SK-N-SH (cell line): ENCODE data around the gene DEXI.

Experiments
- EP300 ChIP-seq, 2 experiments: IDR thresholded peaks; 2 replicates each; pipeline versions ENCODE4 v1.4.0 to v1.6.1; 2012; ENCODE audit warnings: borderline replicate concordance in 1 of 2, low read depth in 1 of 2, low read length in 1 of 2
- EZH2phosphoT487 ChIP-seq: fragments of 200-600 bp; sonication (generic); IDR thresholded peaks from 2 replicates; pipeline ENCODE4 v1.6.1; 2017; ENCODE audit warnings: low read depth, mixed run types, mild to moderate bottlenecking, antibody characterized with exemption, moderate library complexity, borderline replicate concordance
- GABPA ChIP-seq: IDR thresholded peaks from 2 replicates; pipeline ENCODE4 v1.4.0; 2012; ENCODE audit warnings: low read depth, mild to moderate bottlenecking
- GATA2 ChIP-seq: sonication (generic); formaldehyde crosslinking; IDR thresholded peaks from 2 replicates; pipeline ENCODE4 v1.5.0; 2020; ENCODE audit warnings: mild to moderate bottlenecking, missing genetic modification reagents
- MEF2A ChIP-seq: IDR thresholded peaks from 2 replicates; pipeline ENCODE4 v1.4.0; 2012; ENCODE audit warnings: low read depth, borderline replicate concordance
- NRF1 ChIP-seq: IDR thresholded peaks from 2 replicates; pipeline ENCODE4 v1.6.1; 2012; ENCODE audit warnings: low read depth, mild to moderate bottlenecking, low read length
- POLR2AphosphoS5 ChIP-seq: IDR thresholded peaks from 2 replicates; pipeline ENCODE4 v1.6.1; 2012; ENCODE audit warnings: low read depth, low read length
- SMC3 ChIP-seq: IDR thresholded peaks from 2 replicates; pipeline ENCODE4 v1.6.1; 2012; ENCODE audit warnings: low read depth, low read length, improper control_type of control experiment
- TCF12 ChIP-seq: IDR thresholded peaks from 2 replicates; pipeline ENCODE4 v1.4.0; 2012
- YY1 ChIP-seq: IDR thresholded peaks from 2 replicates; pipeline ENCODE4 v1.4.0; 2012; ENCODE audit warnings: low read depth, mild to moderate bottlenecking
- TF ChIP-seq, protein P1 (sequence below): IDR thresholded peaks from 2 replicates; pipeline ENCODE4 v1.6.1; 2012; ENCODE audit warnings: mild to moderate bottlenecking, low read depth, low read length, moderate library complexity
- TF ChIP-seq, protein P2 (sequence below): fragments of 200-600 bp; sonication (generic); IDR thresholded peaks from 2 replicates; pipeline ENCODE4 v1.6.1; 2017; ENCODE audit warnings: antibody characterized with exemption, mild to moderate bottlenecking, moderate library complexity
- TF ChIP-seq, protein P3 (sequence below): IDR thresholded peaks from 2 replicates; pipeline ENCODE4 v1.4.0; 2012; ENCODE audit warnings: low read depth, borderline replicate concordance
- TF ChIP-seq, protein P4 (sequence below): fragments of 150-350 bp; IDR thresholded peaks from 2 replicates; pipeline ENCODE4 v1.6.1; 2017; ENCODE audit warnings: antibody characterized with exemption, low read length, low read depth, borderline replicate concordance

DNA sequence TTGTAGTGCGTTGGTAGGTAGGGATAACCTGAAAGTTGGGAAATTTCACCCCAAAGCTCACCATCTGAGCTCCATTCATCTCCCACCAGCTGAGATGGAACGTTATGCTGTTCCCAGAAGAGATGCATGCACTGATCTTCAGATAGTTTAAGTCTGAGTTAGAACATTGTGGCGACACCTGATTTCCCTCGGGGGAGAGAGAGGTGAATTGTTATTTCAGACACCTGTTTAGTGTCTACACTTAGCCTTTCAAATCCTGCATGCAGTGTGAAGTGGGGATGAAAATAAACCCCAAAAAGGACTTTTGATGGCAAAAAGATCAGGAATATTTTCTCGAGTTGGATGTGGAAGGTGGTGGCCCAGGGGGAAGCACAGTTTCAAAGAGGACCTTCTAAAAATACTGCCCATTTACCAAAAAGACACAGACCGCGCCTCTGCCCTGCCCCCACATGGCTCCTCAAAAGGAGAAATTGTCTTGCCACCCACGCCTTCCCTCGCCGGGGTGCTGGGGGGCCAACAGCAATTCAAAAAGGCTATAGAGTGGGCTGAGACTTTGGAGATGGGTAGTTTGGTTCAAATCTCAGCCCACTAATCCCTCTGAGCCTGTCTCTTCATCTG lies 53.8 kb downstream of the DEXI start:
- no peak for TF ChIP-seq MEF2A
- no peak for TF ChIP-seq YY1
- TF ChIP-seq, protein P1, sequence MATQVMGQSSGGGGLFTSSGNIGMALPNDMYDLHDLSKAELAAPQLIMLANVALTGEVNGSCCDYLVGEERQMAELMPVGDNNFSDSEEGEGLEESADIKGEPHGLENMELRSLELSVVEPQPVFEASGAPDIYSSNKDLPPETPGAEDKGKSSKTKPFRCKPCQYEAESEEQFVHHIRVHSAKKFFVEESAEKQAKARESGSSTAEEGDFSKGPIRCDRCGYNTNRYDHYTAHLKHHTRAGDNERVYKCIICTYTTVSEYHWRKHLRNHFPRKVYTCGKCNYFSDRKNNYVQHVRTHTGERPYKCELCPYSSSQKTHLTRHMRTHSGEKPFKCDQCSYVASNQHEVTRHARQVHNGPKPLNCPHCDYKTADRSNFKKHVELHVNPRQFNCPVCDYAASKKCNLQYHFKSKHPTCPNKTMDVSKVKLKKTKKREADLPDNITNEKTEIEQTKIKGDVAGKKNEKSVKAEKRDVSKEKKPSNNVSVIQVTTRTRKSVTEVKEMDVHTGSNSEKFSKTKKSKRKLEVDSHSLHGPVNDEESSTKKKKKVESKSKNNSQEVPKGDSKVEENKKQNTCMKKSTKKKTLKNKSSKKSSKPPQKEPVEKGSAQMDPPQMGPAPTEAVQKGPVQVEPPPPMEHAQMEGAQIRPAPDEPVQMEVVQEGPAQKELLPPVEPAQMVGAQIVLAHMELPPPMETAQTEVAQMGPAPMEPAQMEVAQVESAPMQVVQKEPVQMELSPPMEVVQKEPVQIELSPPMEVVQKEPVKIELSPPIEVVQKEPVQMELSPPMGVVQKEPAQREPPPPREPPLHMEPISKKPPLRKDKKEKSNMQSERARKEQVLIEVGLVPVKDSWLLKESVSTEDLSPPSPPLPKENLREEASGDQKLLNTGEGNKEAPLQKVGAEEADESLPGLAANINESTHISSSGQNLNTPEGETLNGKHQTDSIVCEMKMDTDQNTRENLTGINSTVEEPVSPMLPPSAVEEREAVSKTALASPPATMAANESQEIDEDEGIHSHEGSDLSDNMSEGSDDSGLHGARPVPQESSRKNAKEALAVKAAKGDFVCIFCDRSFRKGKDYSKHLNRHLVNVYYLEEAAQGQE: no peak
- no peak for TF ChIP-seq NRF1
- TF ChIP-seq POLR2AphosphoS5: no peak
- TF ChIP-seq EP300 (IDR thresholded peaks at IDR 0.05; ENCODE audit: borderline replicate concordance in 1 of 2, low read depth in 1 of 2, low read length in 1 of 2): no peak
- TF ChIP-seq, protein P2, sequence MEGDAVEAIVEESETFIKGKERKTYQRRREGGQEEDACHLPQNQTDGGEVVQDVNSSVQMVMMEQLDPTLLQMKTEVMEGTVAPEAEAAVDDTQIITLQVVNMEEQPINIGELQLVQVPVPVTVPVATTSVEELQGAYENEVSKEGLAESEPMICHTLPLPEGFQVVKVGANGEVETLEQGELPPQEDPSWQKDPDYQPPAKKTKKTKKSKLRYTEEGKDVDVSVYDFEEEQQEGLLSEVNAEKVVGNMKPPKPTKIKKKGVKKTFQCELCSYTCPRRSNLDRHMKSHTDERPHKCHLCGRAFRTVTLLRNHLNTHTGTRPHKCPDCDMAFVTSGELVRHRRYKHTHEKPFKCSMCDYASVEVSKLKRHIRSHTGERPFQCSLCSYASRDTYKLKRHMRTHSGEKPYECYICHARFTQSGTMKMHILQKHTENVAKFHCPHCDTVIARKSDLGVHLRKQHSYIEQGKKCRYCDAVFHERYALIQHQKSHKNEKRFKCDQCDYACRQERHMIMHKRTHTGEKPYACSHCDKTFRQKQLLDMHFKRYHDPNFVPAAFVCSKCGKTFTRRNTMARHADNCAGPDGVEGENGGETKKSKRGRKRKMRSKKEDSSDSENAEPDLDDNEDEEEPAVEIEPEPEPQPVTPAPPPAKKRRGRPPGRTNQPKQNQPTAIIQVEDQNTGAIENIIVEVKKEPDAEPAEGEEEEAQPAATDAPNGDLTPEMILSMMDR: no peak
- TF ChIP-seq, protein P3, sequence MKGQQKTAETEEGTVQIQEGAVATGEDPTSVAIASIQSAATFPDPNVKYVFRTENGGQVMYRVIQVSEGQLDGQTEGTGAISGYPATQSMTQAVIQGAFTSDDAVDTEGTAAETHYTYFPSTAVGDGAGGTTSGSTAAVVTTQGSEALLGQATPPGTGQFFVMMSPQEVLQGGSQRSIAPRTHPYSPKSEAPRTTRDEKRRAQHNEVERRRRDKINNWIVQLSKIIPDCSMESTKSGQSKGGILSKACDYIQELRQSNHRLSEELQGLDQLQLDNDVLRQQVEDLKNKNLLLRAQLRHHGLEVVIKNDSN: no peak
- no peak for TF ChIP-seq TCF12
- TF ChIP-seq GATA2 (CRISPR knock-in tag): no peak
- no peak for TF ChIP-seq GABPA
- TF ChIP-seq EZH2phosphoT487: no peak
- TF ChIP-seq, protein P4, sequence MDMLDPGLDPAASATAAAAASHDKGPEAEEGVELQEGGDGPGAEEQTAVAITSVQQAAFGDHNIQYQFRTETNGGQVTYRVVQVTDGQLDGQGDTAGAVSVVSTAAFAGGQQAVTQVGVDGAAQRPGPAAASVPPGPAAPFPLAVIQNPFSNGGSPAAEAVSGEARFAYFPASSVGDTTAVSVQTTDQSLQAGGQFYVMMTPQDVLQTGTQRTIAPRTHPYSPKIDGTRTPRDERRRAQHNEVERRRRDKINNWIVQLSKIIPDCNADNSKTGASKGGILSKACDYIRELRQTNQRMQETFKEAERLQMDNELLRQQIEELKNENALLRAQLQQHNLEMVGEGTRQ: no peak
- no peak for TF ChIP-seq SMC3
